SU-DHL-6 (cell line): ENCODE results near the gene SKAP2.

Experiments used
- EZH2phosphoT487 ChIP-seq: fragments of 200-600 bp; sonication (generic), shearing (Covaris generic); conservative IDR thresholded peaks from 2 replicates; pipeline ENCODE4 v1.6.1; 2018; ENCODE audit warnings: mild to moderate bottlenecking, antibody characterized with exemption, low read length, moderate library complexity, mixed read lengths
- TF ChIP-seq, protein P1 (sequence below): fragments of 200-600 bp; sonication (generic); IDR thresholded peaks from one replicate; pipeline ENCODE4 v1.5.1; 2017; ENCODE audit warnings: antibody characterized with exemption, mild to moderate bottlenecking, low read length, moderate library complexity; ENCODE audit not compliant: insufficient read depth, poor library complexity, severe bottlenecking

- TF ChIP-seq, protein P1, sequence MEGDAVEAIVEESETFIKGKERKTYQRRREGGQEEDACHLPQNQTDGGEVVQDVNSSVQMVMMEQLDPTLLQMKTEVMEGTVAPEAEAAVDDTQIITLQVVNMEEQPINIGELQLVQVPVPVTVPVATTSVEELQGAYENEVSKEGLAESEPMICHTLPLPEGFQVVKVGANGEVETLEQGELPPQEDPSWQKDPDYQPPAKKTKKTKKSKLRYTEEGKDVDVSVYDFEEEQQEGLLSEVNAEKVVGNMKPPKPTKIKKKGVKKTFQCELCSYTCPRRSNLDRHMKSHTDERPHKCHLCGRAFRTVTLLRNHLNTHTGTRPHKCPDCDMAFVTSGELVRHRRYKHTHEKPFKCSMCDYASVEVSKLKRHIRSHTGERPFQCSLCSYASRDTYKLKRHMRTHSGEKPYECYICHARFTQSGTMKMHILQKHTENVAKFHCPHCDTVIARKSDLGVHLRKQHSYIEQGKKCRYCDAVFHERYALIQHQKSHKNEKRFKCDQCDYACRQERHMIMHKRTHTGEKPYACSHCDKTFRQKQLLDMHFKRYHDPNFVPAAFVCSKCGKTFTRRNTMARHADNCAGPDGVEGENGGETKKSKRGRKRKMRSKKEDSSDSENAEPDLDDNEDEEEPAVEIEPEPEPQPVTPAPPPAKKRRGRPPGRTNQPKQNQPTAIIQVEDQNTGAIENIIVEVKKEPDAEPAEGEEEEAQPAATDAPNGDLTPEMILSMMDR: no peak
- no peak for TF ChIP-seq EZH2phosphoT487
Observed at GRCh38 chr7:26858735-26859134, 5.7 kb downstream of the SKAP2 start.
